CD4-positive, alpha-beta T cell treated with Interleukin-15 for 1 hour (primary cell): ENCODE results near the gene ABCC1.
A peak's percentile ranks its signal among the peaks of the same experiment; 100 is the strongest.

Experiments
- DNase-seq: peaks from one replicate; pipeline ENCODE4 v3.0.0-alpha.2; 2020

Gene ABCC1

GRCh38 chr16:16120382-16121184 lies 171.2 kb downstream of the ABCC1 start:
- DNase-seq, result no peak

GRCh38 chr16:16121185-16121727 lies 171.8 kb downstream of the ABCC1 start:
- DNase-seq, result no peak

DNA sequence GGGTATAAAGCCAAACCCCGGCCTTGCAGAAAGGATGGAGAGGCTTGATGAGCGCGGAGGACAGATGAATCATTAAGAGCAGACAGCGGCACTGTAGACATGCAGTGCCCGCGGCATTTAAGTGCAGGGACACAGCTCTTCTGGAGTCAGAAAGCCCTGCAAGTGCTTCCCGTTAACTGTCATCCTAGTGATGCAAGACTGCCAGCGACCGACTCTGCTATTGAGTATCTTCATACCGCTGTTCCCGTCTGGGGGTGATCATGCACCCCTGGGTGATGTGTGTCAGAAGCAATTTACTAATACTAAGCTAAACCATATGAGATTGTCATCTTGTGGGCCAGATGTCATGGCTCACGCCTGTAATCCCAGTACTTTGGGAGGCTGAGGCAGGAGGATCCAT lies 172.8 kb downstream of the ABCC1 start:
- DNase-seq, result no peak

- DNase-seq, result no peak
Observed at GRCh38 chr16:16124438-16124837, 175.0 kb downstream of the ABCC1 start.

DNA sequence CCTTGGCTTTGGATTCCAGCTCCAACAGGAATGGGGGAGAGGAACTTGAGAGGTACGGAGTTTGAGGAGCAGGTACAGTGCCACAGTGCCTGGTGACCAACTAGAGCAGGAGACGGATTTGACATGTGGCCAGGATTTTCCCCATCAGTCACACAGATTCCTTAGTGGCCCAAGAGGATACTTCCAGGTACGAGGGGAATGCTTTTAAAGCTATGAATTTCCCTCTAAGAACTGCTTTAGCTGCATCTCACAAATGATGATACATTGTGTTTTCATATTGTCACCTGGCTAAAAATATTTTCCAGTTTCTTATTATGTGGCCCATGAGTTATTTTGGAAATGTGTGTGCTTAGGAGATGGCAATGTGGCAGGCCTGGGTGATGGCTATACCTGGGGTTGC lies 175.6 kb downstream of the ABCC1 start:
- no peak for DNase-seq

DNA sequence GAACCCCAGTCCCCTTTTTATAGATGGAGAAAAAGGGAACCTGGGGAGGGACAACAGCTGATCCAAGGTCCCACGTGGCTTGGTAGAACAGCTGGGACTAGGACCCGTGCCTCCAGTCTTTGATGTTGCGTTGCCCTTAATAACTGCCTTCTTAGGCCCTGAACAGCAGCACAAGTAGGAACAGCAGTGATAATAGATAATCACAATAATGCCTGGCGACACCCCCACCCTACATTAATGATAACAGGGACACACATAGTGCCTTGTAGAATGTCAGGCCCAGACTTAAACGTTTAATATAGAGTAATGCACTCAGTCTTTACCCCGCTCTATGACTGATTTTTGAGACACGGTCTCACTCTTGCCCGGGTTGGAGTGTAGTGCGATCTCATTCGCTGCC lies 177.5 kb downstream of the ABCC1 start:
- no peak for DNase-seq

DNA sequence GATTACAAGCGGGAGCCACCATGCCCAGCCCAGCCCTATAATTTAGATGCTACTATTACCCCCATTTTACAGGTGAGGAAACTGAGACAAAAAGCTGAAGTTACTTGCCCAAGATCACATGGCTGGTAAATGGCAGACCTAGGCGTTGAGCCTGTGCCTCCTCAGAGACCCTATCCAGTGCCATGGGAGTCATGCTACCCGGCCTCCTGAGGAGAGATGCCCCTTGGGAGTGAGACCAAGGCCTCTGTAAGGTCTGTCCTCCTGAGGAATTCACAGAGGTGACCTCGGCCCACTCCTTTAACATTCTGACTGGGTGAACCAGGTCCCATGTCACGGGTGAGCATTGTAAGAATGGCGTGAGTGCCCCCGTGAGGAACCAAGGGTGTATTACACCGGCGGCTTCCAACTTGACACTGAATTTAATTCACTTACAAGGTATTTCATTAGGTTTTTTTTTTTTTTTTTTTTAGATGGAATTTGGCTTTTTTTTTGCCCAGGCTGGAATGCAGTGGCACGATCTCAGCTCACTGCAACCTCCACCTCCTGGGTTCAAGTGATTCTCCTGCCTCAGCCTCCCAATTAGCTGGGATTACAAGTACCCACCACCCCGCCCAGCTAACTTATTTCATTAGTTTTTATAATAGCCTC lies 178.2 kb downstream of the ABCC1 start:
- DNase-seq, result peak; percentile 65

GRCh38 chr16:16131204-16131603 lies 181.8 kb downstream of the ABCC1 start:
- DNase-seq, result no peak

DNA sequence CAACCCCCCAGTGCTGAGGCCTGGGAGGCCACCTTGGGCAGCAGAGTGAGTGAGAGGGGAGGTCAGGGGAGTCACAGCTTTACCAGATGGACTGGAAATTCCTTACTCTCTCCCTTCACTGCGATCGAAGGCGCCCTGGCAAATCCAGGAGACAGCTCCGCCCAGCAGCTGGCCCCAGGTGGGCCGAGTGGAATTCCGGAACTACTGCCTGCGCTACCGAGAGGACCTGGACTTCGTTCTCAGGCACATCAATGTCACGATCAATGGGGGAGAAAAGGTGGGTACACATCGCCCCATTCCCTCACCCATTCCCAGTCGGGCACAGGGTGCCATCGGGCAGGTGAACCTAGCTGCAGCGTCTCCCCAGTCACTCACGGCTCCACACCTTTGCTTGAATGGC lies 182.2 kb downstream of the ABCC1 start:
- no peak for DNase-seq

DNA sequence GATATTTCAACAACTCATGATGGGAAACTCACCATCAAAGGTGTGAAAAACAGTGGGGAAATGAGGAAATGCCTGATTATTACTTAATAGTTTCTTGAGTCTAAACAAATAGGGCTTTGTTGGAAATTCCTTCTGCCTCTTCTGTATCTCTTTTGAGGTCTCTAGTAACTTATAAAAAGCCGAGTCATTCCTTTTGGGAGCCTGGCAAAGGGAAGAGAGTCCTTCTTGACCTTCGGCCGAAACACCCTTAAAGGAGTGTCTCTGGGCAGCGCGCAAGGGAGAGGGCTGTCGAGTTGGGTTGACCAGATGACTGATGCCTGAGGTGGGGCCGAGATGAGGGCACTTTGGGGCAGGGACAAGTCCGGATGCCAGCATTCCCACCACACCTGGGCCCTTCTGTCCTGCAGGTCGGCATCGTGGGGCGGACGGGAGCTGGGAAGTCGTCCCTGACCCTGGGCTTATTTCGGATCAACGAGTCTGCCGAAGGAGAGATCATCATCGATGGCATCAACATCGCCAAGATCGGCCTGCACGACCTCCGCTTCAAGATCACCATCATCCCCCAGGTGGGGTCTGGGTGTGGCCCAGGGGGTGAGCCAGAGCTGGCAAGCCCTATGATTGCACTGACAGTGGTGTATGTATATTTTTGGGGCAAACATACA lies 184.7 kb downstream of the ABCC1 start:
- no peak for DNase-seq

DNA sequence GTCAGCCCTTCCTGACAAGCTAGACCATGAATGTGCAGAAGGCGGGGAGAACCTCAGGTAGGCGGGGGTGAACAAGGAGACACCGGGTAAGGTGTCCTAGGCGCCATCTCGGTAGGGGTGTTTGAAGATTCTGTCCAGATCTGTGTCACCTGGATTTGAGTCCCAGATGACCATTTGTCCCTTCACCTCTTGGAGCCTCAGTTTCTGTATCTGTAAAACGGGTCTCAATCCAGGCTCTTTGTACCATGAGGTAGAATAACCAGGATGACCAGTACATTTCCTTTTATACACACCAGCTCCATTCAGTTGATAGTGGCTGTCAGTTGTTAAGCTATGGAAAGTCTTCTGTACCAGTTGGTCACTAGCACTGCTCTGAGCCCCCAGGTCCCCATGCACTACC lies 187.2 kb downstream of the ABCC1 start:
- DNase-seq, result no peak

- DNase-seq, result no peak
Observed at GRCh38 chr16:16137110-16137509, 187.7 kb downstream of the ABCC1 start.

GRCh38 chr16:16138034-16138635 lies 188.7 kb downstream of the ABCC1 start:
- DNase-seq, result no peak

- no peak for DNase-seq
Observed at GRCh38 chr16:16139061-16139460, 189.6 kb downstream of the ABCC1 start.

- DNase-seq, result no peak
Observed at GRCh38 chr16:16139806-16140205, 190.4 kb downstream of the ABCC1 start.

- no peak for DNase-seq
Observed at GRCh38 chr16:16140537-16140936, 191.1 kb downstream of the ABCC1 start.

GRCh38 chr16:16141141-16141540 lies 191.7 kb downstream of the ABCC1 start:
- DNase-seq, result no peak

DNA sequence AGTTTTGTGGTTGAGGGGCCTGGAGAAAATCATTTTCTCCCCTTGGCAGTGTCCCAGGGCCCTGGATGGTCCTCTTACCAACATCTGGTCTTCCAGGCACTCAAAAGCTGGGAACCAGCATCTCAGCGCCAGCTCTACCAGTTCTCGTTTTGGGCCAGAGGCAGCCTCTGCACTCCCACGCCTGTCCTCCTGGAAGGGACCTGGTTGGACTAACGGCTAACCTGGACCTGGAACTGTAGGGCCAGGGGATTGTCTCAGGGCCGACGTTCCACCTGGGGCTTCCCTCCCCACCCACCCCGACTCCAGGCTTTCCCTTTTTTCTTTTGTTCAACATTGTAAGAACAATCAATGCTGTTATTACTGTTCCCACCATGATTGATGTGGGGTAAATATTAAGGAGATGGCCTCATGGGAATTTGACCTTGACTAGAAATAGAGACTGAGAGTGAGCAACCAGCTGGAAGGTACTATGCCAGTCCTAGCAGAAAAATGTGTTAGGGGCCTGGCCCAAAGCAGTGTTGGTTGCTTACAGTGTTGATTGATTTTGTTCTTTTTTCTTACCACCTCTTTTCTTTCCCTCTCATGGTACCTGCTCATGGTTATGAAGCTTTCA lies 192.5 kb downstream of the ABCC1 start:
- DNase-seq, result no peak

GRCh38 chr16:16143038-16143763 lies 193.8 kb downstream of the ABCC1 start:
- no peak for DNase-seq

DNA sequence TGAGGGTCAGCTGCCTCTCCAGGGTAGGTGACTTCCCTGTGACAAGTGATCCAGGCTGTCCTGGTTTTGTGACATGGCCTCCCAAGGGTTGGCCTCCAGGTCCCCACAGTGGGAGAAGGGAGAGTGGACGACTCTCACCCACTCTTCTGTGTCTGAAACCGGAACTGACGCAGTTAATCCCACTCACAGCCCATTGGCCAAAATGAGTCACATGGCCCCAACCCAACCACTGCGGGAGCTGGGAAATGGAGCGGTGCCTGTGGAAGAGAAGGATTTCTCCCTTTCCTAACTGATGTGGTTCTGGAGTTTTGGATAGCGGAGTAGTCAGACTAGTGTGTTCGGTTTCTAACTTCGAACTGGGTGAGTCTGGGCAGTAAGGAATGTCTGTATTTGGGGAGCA lies 194.5 kb downstream of the ABCC1 start:
- DNase-seq, result no peak

DNA sequence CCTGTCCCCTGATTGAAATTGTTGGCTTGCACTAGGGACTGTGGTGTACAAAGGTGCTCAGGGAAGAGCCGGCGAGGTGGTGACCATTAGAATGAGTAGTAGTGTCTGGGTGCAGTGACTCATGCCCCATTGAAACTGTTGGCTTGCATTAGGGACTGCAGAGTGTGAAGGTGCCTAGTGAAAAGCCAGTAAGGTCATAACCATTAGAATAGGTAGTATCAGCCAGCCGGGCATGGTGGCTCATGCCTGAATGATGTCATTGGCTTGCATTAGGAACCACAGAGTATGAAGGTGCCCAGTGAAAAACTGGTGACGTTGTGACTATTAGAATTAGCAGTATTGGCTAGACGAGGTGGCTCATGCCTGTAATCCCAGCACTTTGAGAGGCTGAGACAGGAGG lies 195.0 kb downstream of the ABCC1 start:
- no peak for DNase-seq

- DNase-seq, result no peak
Observed at GRCh38 chr16:16145286-16145685, 195.9 kb downstream of the ABCC1 start.
